Measurements from ENCODE around the gene DCAF15. TPM values are rescaled to one million over a fixed set of nuclear protein-coding genes. Genes with fewer than 3 reads are reported as not detected.

DCAF15 gene
- polyA plus RNA-seq, 1 of the 3 experiments (the other 2 are of a cell fraction): 55.6 TPM

GRCh38 chr19:13923194-13923987 is 28.9 kb upstream of the DCAF15 start:
- Histone ChIP-seq H4K20me1 (ENCODE audit: insufficient read depth) (no peaks in the 10 kb centered on the region), H2AFZ (ENCODE audit: low read depth) (no peak overlapping the region), H3K79me2 (ENCODE audit: insufficient read depth) (no peaks in the 10 kb centered on the region), H3K9me2 (no peaks in the 10 kb centered on the region), H3K36me3 (replicated peaks in 1 of 2; ENCODE audit: control insufficient read depth in 1 of 2, insufficient read depth in 2 of 2, low read length in 1 of 2) (peaks cover 13 to 16% of the 10 kb centered on the region in 2 experiments), H3K27ac (ENCODE audit: low read depth in 2 of 2, low read length in 1 of 2) (no peak overlapping the region), H3F3A (replicated peaks; ENCODE audit: insufficient read depth) (no peaks in the 10 kb centered on the region), H3K9me3 (no peaks in the 10 kb centered on the region), H3K27me3 (ENCODE audit: insufficient read depth) (no peaks in the 10 kb centered on the region), H3K9ac (no peak overlapping the region), H3K4me2 (no peak overlapping the region), H3K4me3 (ENCODE audit: low read depth in 2 of 2, low read length in 1 of 2) (no peak overlapping the region), H3K4me1 (ENCODE audit: control insufficient read depth in 1 of 2, insufficient read depth in 2 of 2, low read depth in 1 of 2, low read length in 1 of 2) (no peaks in the 10 kb centered on the region)
- DNase-seq: no peak
- POLR2A ChIA-PET: interaction anchor here (1.5 kb wide), 1 partner anchor 11 kb away, joined by 4 read pairs; no protein-coding TSS in a partner anchor
- TF ChIP-seq TCF12 (IDR thresholded peaks at IDR 0.05): no peak
- TF ChIP-seq RFX5 (IDR thresholded peaks at IDR 0.05; ENCODE audit: low read length): no peak
- TF ChIP-seq NRF1 (IDR thresholded peaks at IDR 0.05; ENCODE audit: low read depth, low read length): no peak
- CTCF ChIA-PET: interaction anchor here (0.9 to 1.6 kb wide), 2 partner anchors 40 to 150 kb away, joined by 3 to 4 read pairs; no protein-coding TSS in a partner anchor
- 92% methylated on average over 24 of the region's 28 CpGs for WGBS (ENCODE audit: low lambda C conversion rate)

GRCh38 chr19:13926010-13926409 is 26.3 kb upstream of the DCAF15 start:
- CTCF ChIA-PET: no interaction called here
- 85% methylated on average over 3 of the region's 4 CpGs for WGBS (ENCODE audit: low lambda C conversion rate)
- Histone ChIP-seq H2AFZ (ENCODE audit: low read depth) (no peak overlapping the region), H3K79me2 (ENCODE audit: insufficient read depth) (no peaks in the 10 kb centered on the region), H3K4me2 (no peak overlapping the region), H3K9me2 (no peaks in the 10 kb centered on the region), H3K27me3 (ENCODE audit: insufficient read depth) (no peaks in the 10 kb centered on the region), H4K20me1 (ENCODE audit: insufficient read depth) (no peaks in the 10 kb centered on the region), H3K4me3 (ENCODE audit: low read depth in 2 of 2, low read length in 1 of 2) (no peak overlapping the region), H3K36me3 (replicated peaks in 1 of 2; ENCODE audit: control insufficient read depth in 1 of 2, insufficient read depth in 2 of 2, low read length in 1 of 2) (peaks cover 4 to 7% of the 10 kb centered on the region in 2 experiments), H3K27ac (ENCODE audit: low read depth in 2 of 2, low read length in 1 of 2) (no peak overlapping the region), H3F3A (replicated peaks; ENCODE audit: insufficient read depth) (no peaks in the 10 kb centered on the region), H3K4me1 (ENCODE audit: control insufficient read depth in 1 of 2, insufficient read depth in 2 of 2, low read depth in 1 of 2, low read length in 1 of 2) (peaks cover 0 to 7% of the 10 kb centered on the region in 2 experiments; a peak in 1 of 4 replicates), H3K9me3 (no peaks in the 10 kb centered on the region), H3K9ac (no peak overlapping the region)
- POLR2A ChIA-PET: no interaction called here
- no peak for DNase-seq
- TF ChIP-seq MEF2A (IDR thresholded peaks at IDR 0.05; ENCODE audit: borderline replicate concordance, low read depth) (no peak), FOXM1 (IDR thresholded peaks at IDR 0.05; ENCODE audit: low read depth) (no peak), RXRA (IDR thresholded peaks at IDR 0.05; ENCODE audit: borderline replicate concordance, low read depth) (no peak), RCOR1 (IDR thresholded peaks at IDR 0.05; ENCODE audit: low read length) (no peak), POLR2AphosphoS5 (IDR thresholded peaks at IDR 0.05; ENCODE audit: low read depth, low read length) (no peak), EZH2phosphoT487 (IDR thresholded peaks at IDR 0.05; ENCODE audit: borderline replicate concordance, low read depth) (no peak), GABPA (IDR thresholded peaks at IDR 0.05; ENCODE audit: low read depth) (no peak), REST (IDR thresholded peaks at IDR 0.05; ENCODE audit: low read depth, low read length) (no peak), YY1 (IDR thresholded peaks at IDR 0.05; ENCODE audit: low read depth) (no peak), NRF1 (IDR thresholded peaks at IDR 0.05; ENCODE audit: low read depth, low read length) (no peak), CTCF (IDR thresholded peaks at IDR 0.05) (no peak), MXI1 (IDR thresholded peaks at IDR 0.05; ENCODE audit: low read depth, low read length) (no peak), IRF3 (IDR thresholded peaks at IDR 0.05; ENCODE audit: low read depth, low read length) (no peak), NFIC (IDR thresholded peaks at IDR 0.05; ENCODE audit: borderline replicate concordance) (no peak), EP300 (IDR thresholded peaks at IDR 0.05; ENCODE audit: borderline replicate concordance in 1 of 2, low read depth in 1 of 2, low read length in 1 of 2) (no peak), CHD2 (IDR thresholded peaks at IDR 0.05; ENCODE audit: low read length, partially characterized antibody) (no peak), ZBTB33 (IDR thresholded peaks at IDR 0.05; ENCODE audit: borderline replicate concordance, low read depth) (no peak)

All from SK-N-SH (cell line).